Skeletal muscle tissue (tissue), 4 donors: Measurements from ENCODE around the gene AGO1. TPM values are rescaled to one million over a fixed set of nuclear protein-coding genes. Genes with fewer than 3 reads are reported as not detected.
A peak's percentile ranks its signal among the peaks of the same experiment; 100 is the strongest.
"Not testable (repeated sequence)": the region's sequence is repeated elsewhere in the genome, so short reads cannot be mapped to it uniquely, and the experiment has no call there.

Experiments
- H3K27ac ChIP-seq: one replicate; pipeline ENCODE4 v1.7.0; 2013; ENCODE audit warnings: mild to moderate bottlenecking, low read depth, low read length, inconsistent platforms
- H3K27me3 ChIP-seq, 3 donors: one replicate each; pipeline ENCODE4 v1.7.0; 2013; ENCODE audit warnings: low read length in 3 of 3; ENCODE audit not compliant: control insufficient read depth in 3 of 3, insufficient read depth in 3 of 3
- H3K36me3 ChIP-seq, 3 donors: one replicate each; pipeline ENCODE4 v1.7.0; 2013; ENCODE audit warnings: low read length in 3 of 3; ENCODE audit not compliant: control insufficient read depth in 3 of 3, insufficient read depth in 3 of 3
- H3K4me1 ChIP-seq, 3 donors: one replicate each; pipeline ENCODE4 v1.7.0; 2013; ENCODE audit warnings: low read length in 3 of 3, mild to moderate bottlenecking in 3 of 3; ENCODE audit not compliant: control insufficient read depth in 3 of 3, insufficient read depth in 3 of 3
- H3K4me3 ChIP-seq, 3 donors: one replicate each; pipeline ENCODE4 v1.7.0; 2013; ENCODE audit warnings: low read length in 3 of 3
- H3K9ac ChIP-seq, 3 donors: one replicate each; pipeline ENCODE4 v1.7.0; 2013; ENCODE audit warnings: low read length in 3 of 3, mild to moderate bottlenecking in 3 of 3, moderate library complexity in 2 of 3, low read depth in 1 of 3
- H3K9me3 ChIP-seq, 3 donors: one replicate each; pipeline ENCODE4 v1.7.0; 2013; ENCODE audit warnings: low read length in 3 of 3; ENCODE audit not compliant: control insufficient read depth in 3 of 3
- total RNA-seq: library from RNA; depleted of rRNA; stranded (reverse); fragments of >200 nt; gene quantifications from one replicate; pipeline ENCODE4 v1.2.3, GENCODE V29; 2014
- donor health status: Osteomylitis.

The AGO1 gene
- total RNA-seq, 1 donor from 2014 or later, result 5.7 TPM

- Histone ChIP-seq H3K27ac (no peak overlapping the region), H3K9me3 (no peaks in the 10 kb centered on the region), H3K4me1 (peaks cover 7 to 33% (median 11%) of the 10 kb centered on the region in 3 donors), H3K9ac (no peak overlapping the region), H3K27me3 (no peaks in the 10 kb centered on the region), H3K36me3 (peaks cover 4 to 7% (median 4%) of the 10 kb centered on the region in 3 donors), H3K4me3 (no peak overlapping the region)
Measured at GRCh38 chr1:35884934-35885333, 1.9 kb downstream of the AGO1 start.

GRCh38 chr1:35885961-35886558, 3.1 kb downstream of the AGO1 start:
- no peaks in the 10 kb centered on the region for H3K9me3 ChIP-seq
- H3K4me3 ChIP-seq, result no peak overlapping the region
- no peak overlapping the region for H3K27ac ChIP-seq
- H3K4me1 ChIP-seq, result peaks cover 7 to 33% (median 11%) of the 10 kb centered on the region in 3 donors
- peaks cover 4 to 7% (median 4%) of the 10 kb centered on the region in 3 donors for H3K36me3 ChIP-seq
- no peaks in the 10 kb centered on the region for H3K27me3 ChIP-seq
- H3K9ac ChIP-seq, result peak overlapping the region in 1 of 3 donors; percentile 26

GRCh38 chr1:35886577-35887431, 3.8 kb downstream of the AGO1 start:
- H3K9ac ChIP-seq, result peak overlapping the region in 2 of 3 donors; percentile 26 to 46
- H3K9me3 ChIP-seq, result no peaks in the 10 kb centered on the region
- peaks cover 4 to 7% (median 4%) of the 10 kb centered on the region in 3 donors for H3K36me3 ChIP-seq
- H3K4me1 ChIP-seq, result peaks cover 7 to 33% (median 11%) of the 10 kb centered on the region in 3 donors
- no peak overlapping the region for H3K27ac ChIP-seq
- no peak overlapping the region for H3K4me3 ChIP-seq
- no peaks in the 10 kb centered on the region for H3K27me3 ChIP-seq

GRCh38 chr1:35887508-35887907, 4.5 kb downstream of the AGO1 start:
- Histone ChIP-seq H3K36me3 (peaks cover 4 to 13% (median 11%) of the 10 kb centered on the region in 3 donors), H3K27ac (no peak overlapping the region), H3K4me1 (peaks cover 6 to 31% (median 11%) of the 10 kb centered on the region in 3 donors), H3K4me3 (no peak overlapping the region), H3K9me3 (no peaks in the 10 kb centered on the region), H3K9ac (no peak overlapping the region), H3K27me3 (no peaks in the 10 kb centered on the region)

- Histone ChIP-seq H3K4me3 (no peak overlapping the region), H3K9ac (no peak overlapping the region), H3K36me3 (peaks cover 4 to 20% (median 16%) of the 10 kb centered on the region in 3 donors), H3K9me3 (no peaks in the 10 kb centered on the region), H3K4me1 (peaks cover 4 to 33% (median 8%) of the 10 kb centered on the region in 3 donors), H3K27ac (no peak overlapping the region), H3K27me3 (no peaks in the 10 kb centered on the region)
Measured at GRCh38 chr1:35888255-35888654, 5.2 kb downstream of the AGO1 start.

GRCh38 chr1:35888981-35889380, 6.0 kb downstream of the AGO1 start:
- H3K4me3 ChIP-seq, H3K27me3 ChIP-seq, H3K9me3 ChIP-seq, H3K27ac ChIP-seq, H3K9ac ChIP-seq: not testable (repeated sequence)
- peaks cover 7 to 35% (median 9%) of the 10 kb centered on the region in 3 donors for H3K4me1 ChIP-seq
- peaks cover 11 to 26% (median 23%) of the 10 kb centered on the region in 3 donors for H3K36me3 ChIP-seq

- Histone ChIP-seq H3K9me3 (no peaks in the 10 kb centered on the region), H3K4me3 (no peak overlapping the region), H3K27ac (peak overlapping the region; percentile 20), H3K9ac (no peak overlapping the region), H3K4me1 (peaks cover 0 to 23% (median 7%) of the 10 kb centered on the region in 3 donors), H3K36me3 (peaks cover 21 to 45% (median 41%) of the 10 kb centered on the region in 3 donors), H3K27me3 (no peaks in the 10 kb centered on the region)
Measured at GRCh38 chr1:35893051-35893879, 10.3 kb downstream of the AGO1 start.

- peaks cover 0 to 23% (median 7%) of the 10 kb centered on the region in 3 donors for H3K4me1 ChIP-seq
- H3K4me3 ChIP-seq, result no peak overlapping the region
- no peak overlapping the region for H3K9ac ChIP-seq
- H3K27ac ChIP-seq, result peak overlapping the region; percentile 45
- peaks cover 17 to 50% (median 38%) of the 10 kb centered on the region in 3 donors for H3K36me3 ChIP-seq
- no peaks in the 10 kb centered on the region for H3K9me3 ChIP-seq
- H3K27me3 ChIP-seq, result no peaks in the 10 kb centered on the region
Measured at GRCh38 chr1:35894183-35894582, 11.2 kb downstream of the AGO1 start.

- Histone ChIP-seq H3K4me3 (no peak overlapping the region), H3K9ac (no peak overlapping the region), H3K36me3 (peaks cover 17 to 48% (median 36%) of the 10 kb centered on the region in 3 donors), H3K4me1 (peaks cover 0 to 23% (median 7%) of the 10 kb centered on the region in 3 donors), H3K27me3 (no peaks in the 10 kb centered on the region), H3K9me3 (no peaks in the 10 kb centered on the region), H3K27ac (peak overlapping the region; percentile 45)
Measured at GRCh38 chr1:35894656-35895055, 11.6 kb downstream of the AGO1 start.
